Measurements from ENCODE around the gene PCMTD2. TPM values are rescaled to one million over a fixed set of nuclear protein-coding genes. Genes with fewer than 3 reads are reported as not detected.
"Not testable (repeated sequence)": the region's sequence is repeated elsewhere in the genome, so short reads cannot be mapped to it uniquely, and the experiment has no call there.

The PCMTD2 gene
- polyA plus RNA-seq, 1 donor: 70.6 TPM

DNA sequence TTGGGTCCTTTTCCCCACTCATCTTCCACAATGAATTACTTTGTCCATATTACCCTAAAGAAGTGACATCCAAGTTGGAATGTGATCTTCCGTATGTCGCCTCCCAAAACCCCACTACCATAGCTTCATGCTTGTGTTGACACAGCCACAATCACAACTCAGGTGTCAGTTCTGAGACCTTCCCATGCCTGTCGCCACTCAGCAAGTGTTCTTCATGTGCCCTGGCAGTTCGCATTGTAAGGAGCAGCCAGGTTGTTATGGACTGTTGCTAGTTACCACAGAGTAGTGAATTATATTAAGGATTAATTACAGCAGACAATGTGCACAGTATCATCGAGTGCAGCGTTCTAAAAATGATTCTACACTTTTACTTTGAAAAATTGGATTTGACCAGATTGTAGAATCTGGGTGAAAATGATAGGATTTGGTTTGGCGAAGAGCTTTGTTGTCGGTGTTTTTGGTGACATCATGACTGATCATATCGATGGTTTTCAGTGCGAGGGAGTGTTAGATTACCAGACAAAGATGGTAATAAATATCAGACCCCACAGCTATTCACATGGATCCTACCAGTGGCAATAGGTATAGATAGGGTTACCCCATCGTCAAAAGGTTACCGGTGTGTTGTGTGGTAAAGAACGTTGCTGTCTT lies 1.7 kb downstream of the PCMTD2 start:
- DNase-seq: no peak

- no peak for DNase-seq
These were observed 2.7 kb downstream of the PCMTD2 start for GRCh38 chr20:64258071-64258823.

GRCh38 chr20:64260239-64260638 lies 4.7 kb downstream of the PCMTD2 start:
- DNase-seq: no peak

- DNase-seq: no peak
These were observed 5.6 kb downstream of the PCMTD2 start for GRCh38 chr20:64261138-64261537.

- DNase-seq: no peak
These were observed 8.5 kb downstream of the PCMTD2 start for GRCh38 chr20:64264091-64264490.

GRCh38 chr20:64265201-64265600 lies 9.7 kb downstream of the PCMTD2 start:
- DNase-seq: no peak

DNA sequence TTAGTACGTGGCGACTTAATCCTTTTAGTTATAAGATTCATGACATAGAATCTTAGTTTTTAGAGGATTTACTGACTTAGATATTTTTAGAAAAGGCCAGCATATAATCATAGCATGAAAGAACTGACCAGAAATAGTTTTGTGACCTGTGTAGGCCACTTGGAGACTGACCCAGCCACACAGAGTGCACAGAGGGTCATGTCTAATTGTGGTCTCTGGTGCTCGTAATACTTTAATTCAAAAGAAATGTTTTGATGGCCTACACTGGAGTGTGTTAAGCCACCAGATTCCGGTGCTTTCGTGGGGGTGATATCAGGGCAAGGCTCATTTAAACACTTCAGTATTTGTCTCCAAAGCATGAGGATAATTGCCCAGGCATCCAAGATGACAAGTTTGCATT lies 11.4 kb downstream of the PCMTD2 start:
- DNase-seq: no peak

- no peak for DNase-seq
These were observed 12.6 kb downstream of the PCMTD2 start for GRCh38 chr20:64268174-64268573.

- no peak for DNase-seq
These were observed 14.3 kb downstream of the PCMTD2 start for GRCh38 chr20:64269604-64270411.

GRCh38 chr20:64271636-64272035 lies 16.1 kb downstream of the PCMTD2 start:
- DNase-seq: no peak

GRCh38 chr20:64273109-64273508 lies 17.6 kb downstream of the PCMTD2 start:
- DNase-seq: no peak

DNA sequence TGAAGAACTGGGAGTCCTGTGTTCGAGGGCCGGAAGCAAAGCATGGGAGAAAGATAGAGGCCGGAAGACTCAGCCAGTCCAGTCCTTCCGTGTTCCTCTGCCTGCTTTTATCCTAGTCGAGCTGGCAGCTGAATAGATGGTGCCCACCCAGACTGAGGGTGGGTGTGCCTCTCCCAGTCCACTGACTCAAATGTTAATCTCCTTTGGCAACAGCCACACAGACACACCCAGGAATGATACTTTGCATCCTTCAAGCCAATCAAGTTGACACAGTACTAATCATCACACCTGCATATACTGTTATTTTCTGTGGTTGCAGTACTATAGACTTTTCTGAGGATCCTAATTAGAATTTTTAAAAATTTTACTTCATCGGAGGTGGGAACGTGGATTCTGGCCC lies 21.3 kb downstream of the PCMTD2 start:
- no peak for DNase-seq

DNA sequence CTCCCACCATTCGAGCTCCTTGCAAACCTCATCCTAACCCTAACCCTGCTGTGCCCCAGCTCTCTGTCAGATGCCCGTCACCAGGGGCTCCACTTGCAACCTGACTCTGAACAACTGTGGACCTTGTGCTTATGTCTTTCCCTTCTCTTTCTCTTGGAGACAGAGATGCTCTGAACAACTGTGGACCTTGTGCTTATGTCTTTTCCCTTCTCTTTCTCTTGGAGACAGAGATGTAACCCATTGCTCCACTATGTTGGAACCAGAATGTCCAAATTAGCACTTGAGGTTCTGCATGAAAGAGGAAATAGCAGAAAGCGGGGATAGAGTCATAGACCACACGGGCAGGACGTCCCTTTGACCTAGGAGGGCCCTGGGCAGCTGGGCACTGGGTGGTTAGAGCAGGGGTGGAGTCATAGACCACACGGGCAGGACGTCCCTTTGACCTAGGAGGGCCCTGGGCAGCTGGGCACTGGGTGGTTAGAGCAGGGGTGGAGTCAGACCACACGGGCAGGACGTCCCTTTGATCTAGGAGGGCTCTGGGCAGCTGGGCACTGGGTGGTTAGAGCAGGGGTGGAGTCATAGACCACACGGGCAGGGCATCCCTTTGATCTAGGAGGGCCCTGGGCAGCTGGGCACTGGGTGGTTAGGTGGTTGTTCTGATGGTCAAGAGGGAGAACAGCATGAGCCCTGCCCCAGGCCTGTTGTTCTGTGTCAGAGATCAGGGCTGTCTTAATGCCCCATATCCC lies 22.2 kb downstream of the PCMTD2 start:
- no peak for DNase-seq

DNA sequence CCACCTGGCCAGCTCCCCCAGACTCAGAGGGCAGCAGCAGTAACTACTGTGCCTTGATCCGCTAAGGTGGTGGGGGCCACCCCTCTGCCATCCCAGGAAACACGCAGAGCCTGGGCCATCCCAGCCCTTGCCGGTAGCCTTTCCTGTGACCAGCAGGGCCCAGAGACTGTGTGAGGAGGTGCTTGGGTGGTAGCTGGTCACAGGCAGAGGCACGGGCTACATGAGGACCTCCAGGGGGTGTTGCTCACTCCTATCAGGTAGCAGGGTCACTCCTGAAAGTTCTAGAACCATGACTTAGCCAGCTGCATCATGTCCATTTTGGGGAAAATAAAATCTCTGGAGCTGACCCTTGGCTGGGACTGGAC lies 22.8 kb downstream of the PCMTD2 start:
- DNase-seq: no peak

GRCh38 chr20:64279826-64280459 lies 24.4 kb downstream of the PCMTD2 start:
- DNase-seq: no peak

DNA sequence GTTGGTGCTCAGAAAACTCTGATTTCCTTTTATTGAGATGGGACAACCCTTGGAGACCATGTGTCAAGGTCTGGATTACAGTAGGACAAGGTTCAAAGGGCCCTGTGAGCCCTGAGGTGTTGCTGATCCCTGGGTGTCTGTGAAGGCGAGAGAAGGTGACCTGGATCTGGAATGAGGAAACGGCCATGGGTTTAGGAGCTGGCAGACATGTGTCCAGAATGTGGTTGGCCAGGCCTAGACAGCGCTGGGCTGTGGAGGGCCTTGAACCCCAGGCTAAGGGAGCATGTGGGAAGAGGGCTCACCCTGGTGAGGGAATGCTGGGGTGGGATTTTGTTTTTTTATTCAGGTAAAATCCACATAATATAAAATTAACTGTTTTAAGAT lies 24.9 kb downstream of the PCMTD2 start:
- DNase-seq: no peak

DNA sequence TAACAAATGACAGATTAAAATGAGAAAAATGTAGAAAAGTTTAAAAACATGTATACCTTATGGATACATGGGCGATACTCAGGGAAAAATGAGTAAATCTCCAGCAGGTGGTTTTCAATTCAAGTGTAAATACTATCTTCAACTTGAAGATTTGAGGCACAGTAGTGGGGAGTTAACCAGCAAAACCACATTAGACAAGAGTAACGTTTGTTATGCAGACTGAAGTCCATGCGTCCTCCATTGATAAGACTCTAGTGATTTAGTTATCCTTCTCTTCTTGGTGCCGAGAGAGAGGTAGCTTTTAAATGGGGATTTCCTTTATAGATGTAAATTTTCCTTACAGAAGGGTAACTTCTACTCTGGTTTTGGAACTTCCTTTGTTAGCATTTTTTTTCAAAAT lies 28.1 kb downstream of the PCMTD2 start:
- no peak for DNase-seq

GRCh38 chr20:64285579-64286446 lies 30.3 kb downstream of the PCMTD2 start:
- not testable (repeated sequence) for DNase-seq

- DNase-seq: not testable (repeated sequence)
These were observed 31.1 kb downstream of the PCMTD2 start for GRCh38 chr20:64286447-64287263.

DNA sequence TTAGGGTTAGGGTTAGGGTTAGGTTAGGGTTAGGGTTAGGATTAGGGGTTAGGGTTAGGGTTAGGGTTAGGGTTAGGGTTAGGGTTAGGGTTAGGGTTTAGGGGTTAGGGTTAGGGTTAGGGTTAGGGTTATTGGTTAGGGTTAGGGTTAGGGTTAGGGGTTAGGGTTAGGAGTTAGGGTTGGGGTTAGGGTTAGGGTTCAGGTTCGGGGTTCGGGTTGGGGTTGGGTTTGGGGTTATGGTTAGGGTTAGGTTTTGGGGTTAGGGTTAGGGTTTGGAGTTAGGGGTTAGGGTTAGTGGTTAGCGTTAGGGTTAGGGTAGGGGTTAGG lies 31.7 kb downstream of the PCMTD2 start:
- DNase-seq: not testable (repeated sequence)

DNA sequence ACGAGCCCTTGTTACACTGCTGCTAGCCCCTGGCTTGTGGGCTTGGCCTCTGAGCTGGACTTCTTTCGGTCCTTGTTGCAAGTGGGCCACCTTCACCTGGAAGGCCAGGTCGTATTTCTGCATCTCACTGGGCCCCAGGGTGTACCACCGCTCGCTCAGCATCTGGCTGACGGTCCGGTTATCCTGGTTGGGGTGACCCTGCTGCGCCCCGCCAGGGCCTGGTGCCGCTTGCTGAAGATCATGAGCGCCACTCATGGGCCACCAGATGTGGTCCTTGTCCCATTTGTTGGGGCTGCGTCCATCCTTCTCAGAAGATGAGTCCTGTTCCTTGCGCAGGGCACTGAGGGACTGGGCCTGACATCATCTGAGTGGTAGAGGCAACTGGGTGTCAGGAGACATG lies 36.6 kb downstream of the PCMTD2 start:
- not testable (repeated sequence) for DNase-seq

All from hindlimb muscle (tissue), 1 donor.